ENCODE results near the gene GRIA3.
"Not testable (repeated sequence)": the region's sequence is repeated elsewhere in the genome, so short reads cannot be mapped to it uniquely, and the experiment has no call there.

GRIA3 gene

GRCh38 chrX:123361371-123361770 lies 177.3 kb downstream of the GRIA3 start:
- DNase-seq (no peak), ATAC-seq (ENCODE audit: insufficient read depth, low read depth) (no peak)
- H2AFZ ChIP-seq (ENCODE audit: low read depth, low read length), result no peak overlapping the region
- no peaks in the 10 kb centered on the region for H3K9me3 ChIP-seq (ENCODE audit: insufficient read depth, low read length, severe bottlenecking)
- no peak overlapping the region for H3K4me3 ChIP-seq (ENCODE audit: low read depth in 1 of 2, low read length in 2 of 2)
- no peak overlapping the region for H3K9ac ChIP-seq (ENCODE audit: low read depth, low read length)
- no peaks in the 10 kb centered on the region for H3K79me2 ChIP-seq (ENCODE audit: insufficient read depth, low read length)
- TF ChIP-seq, protein P1, sequence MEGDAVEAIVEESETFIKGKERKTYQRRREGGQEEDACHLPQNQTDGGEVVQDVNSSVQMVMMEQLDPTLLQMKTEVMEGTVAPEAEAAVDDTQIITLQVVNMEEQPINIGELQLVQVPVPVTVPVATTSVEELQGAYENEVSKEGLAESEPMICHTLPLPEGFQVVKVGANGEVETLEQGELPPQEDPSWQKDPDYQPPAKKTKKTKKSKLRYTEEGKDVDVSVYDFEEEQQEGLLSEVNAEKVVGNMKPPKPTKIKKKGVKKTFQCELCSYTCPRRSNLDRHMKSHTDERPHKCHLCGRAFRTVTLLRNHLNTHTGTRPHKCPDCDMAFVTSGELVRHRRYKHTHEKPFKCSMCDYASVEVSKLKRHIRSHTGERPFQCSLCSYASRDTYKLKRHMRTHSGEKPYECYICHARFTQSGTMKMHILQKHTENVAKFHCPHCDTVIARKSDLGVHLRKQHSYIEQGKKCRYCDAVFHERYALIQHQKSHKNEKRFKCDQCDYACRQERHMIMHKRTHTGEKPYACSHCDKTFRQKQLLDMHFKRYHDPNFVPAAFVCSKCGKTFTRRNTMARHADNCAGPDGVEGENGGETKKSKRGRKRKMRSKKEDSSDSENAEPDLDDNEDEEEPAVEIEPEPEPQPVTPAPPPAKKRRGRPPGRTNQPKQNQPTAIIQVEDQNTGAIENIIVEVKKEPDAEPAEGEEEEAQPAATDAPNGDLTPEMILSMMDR (IDR thresholded peaks at IDR 0.05; ENCODE audit: borderline replicate concordance, extremely low read depth, low read length, poor library complexity, severe bottlenecking), result no peak
- no peak for TF ChIP-seq EZH2 (IDR thresholded peaks at IDR 0.05; ENCODE audit: borderline replicate concordance, low read depth, low read length, severe bottlenecking)
- H3K27me3 ChIP-seq (ENCODE audit: insufficient read depth, low read length, poor library complexity), result no peaks in the 10 kb centered on the region
- no peaks in the 10 kb centered on the region for H3K4me1 ChIP-seq (ENCODE audit: insufficient read depth, low read length)
- H3K27ac ChIP-seq (ENCODE audit: low read length), result no peak overlapping the region
- H4K20me1 ChIP-seq (ENCODE audit: insufficient read depth, low read length), result no peaks in the 10 kb centered on the region
- no peaks in the 10 kb centered on the region for H3K36me3 ChIP-seq (ENCODE audit: insufficient read depth, low read length)
- H3K4me2 ChIP-seq (ENCODE audit: insufficient read depth, low read length), result no peak overlapping the region

GRCh38 chrX:123386196-123386595 lies 202.1 kb downstream of the GRIA3 start:
- not testable (repeated sequence) for H3K79me2 ChIP-seq (ENCODE audit: insufficient read depth, low read length); H3K4me3 ChIP-seq (ENCODE audit: low read depth in 1 of 2, low read length in 2 of 2); H3K27me3 ChIP-seq (ENCODE audit: insufficient read depth, low read length, poor library complexity); H2AFZ ChIP-seq (ENCODE audit: low read depth, low read length); H3K27ac ChIP-seq (ENCODE audit: low read length); H3K36me3 ChIP-seq (ENCODE audit: insufficient read depth, low read length); DNase-seq; H4K20me1 ChIP-seq (ENCODE audit: insufficient read depth, low read length); H3K4me2 ChIP-seq (ENCODE audit: insufficient read depth, low read length); ATAC-seq (ENCODE audit: insufficient read depth, low read depth); H3K4me1 ChIP-seq (ENCODE audit: insufficient read depth, low read length); H3K9ac ChIP-seq (ENCODE audit: low read depth, low read length); H3K9me3 ChIP-seq (ENCODE audit: insufficient read depth, low read length, severe bottlenecking)

DNA sequence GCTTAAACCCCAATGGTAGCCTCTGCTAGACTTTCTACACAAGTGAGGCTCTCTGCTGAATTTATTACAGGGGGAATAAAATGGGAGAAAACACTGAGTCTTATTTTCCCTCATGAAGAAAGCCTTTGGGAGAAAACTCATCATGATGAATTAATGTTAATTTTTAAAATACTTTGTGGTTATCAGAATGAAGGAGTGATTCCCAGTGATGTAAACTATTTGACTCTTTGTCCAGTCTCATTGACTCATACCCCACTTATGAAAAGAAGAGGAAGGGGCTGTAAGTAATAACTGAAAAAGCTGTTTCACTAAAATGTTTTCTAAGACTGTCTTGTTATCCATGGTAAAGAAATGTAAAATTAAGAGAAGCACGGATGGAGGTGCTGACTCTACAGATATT lies 208.8 kb downstream of the GRIA3 start:
- H3K27ac ChIP-seq (ENCODE audit: low read length), result no peak overlapping the region
- TF ChIP-seq EZH2 (IDR thresholded peaks at IDR 0.05; ENCODE audit: borderline replicate concordance, low read depth, low read length, severe bottlenecking), result no peak
- TF ChIP-seq, protein P1 (IDR thresholded peaks at IDR 0.05; ENCODE audit: borderline replicate concordance, extremely low read depth, low read length, poor library complexity, severe bottlenecking), result no peak
- no peak overlapping the region for H3K9ac ChIP-seq (ENCODE audit: low read depth, low read length)
- DNase-seq (no peak), ATAC-seq (ENCODE audit: insufficient read depth, low read depth) (no peak)
- no peak overlapping the region for H2AFZ ChIP-seq (ENCODE audit: low read depth, low read length)
- H4K20me1 ChIP-seq (ENCODE audit: insufficient read depth, low read length), result no peaks in the 10 kb centered on the region
- no peak overlapping the region for H3K4me2 ChIP-seq (ENCODE audit: insufficient read depth, low read length)
- H3K36me3 ChIP-seq (ENCODE audit: insufficient read depth, low read length), result no peaks in the 10 kb centered on the region
- H3K4me1 ChIP-seq (ENCODE audit: insufficient read depth, low read length), result no peaks in the 10 kb centered on the region
- H3K9me3 ChIP-seq (ENCODE audit: insufficient read depth, low read length, severe bottlenecking), result no peaks in the 10 kb centered on the region
- H3K27me3 ChIP-seq (ENCODE audit: insufficient read depth, low read length, poor library complexity), result no peaks in the 10 kb centered on the region
- H3K4me3 ChIP-seq (ENCODE audit: low read depth in 1 of 2, low read length in 2 of 2), result no peak overlapping the region
- H3K79me2 ChIP-seq (ENCODE audit: insufficient read depth, low read length), result no peaks in the 10 kb centered on the region

- H3K9me3 ChIP-seq (ENCODE audit: insufficient read depth, low read length, severe bottlenecking), result no peaks in the 10 kb centered on the region
- no peak overlapping the region for H3K4me2 ChIP-seq (ENCODE audit: insufficient read depth, low read length)
- DNase-seq, result no peak
- H4K20me1 ChIP-seq (ENCODE audit: insufficient read depth, low read length), result no peaks in the 10 kb centered on the region
- H3K4me3 ChIP-seq (ENCODE audit: low read depth in 1 of 2, low read length in 2 of 2), result no peak overlapping the region
- no peak overlapping the region for H3K27ac ChIP-seq (ENCODE audit: low read length)
- no peaks in the 10 kb centered on the region for H3K4me1 ChIP-seq (ENCODE audit: insufficient read depth, low read length)
- H3K79me2 ChIP-seq (ENCODE audit: insufficient read depth, low read length), result no peaks in the 10 kb centered on the region
- H3K9ac ChIP-seq (ENCODE audit: low read depth, low read length), result no peak overlapping the region
- H3K36me3 ChIP-seq (ENCODE audit: insufficient read depth, low read length), result no peaks in the 10 kb centered on the region
- no peak for TF ChIP-seq EZH2 (IDR thresholded peaks at IDR 0.05; ENCODE audit: borderline replicate concordance, low read depth, low read length, severe bottlenecking)
- TF ChIP-seq, protein P1 (IDR thresholded peaks at IDR 0.05; ENCODE audit: borderline replicate concordance, extremely low read depth, low read length, poor library complexity, severe bottlenecking), result no peak
- H2AFZ ChIP-seq (ENCODE audit: low read depth, low read length), result no peak overlapping the region
- H3K27me3 ChIP-seq (ENCODE audit: insufficient read depth, low read length, poor library complexity), result no peaks in the 10 kb centered on the region
- no peak for ATAC-seq (ENCODE audit: insufficient read depth, low read depth)
Observed at GRCh38 chrX:123399709-123400108, 215.6 kb downstream of the GRIA3 start.

All from DND-41 (cell line).